NCI-H1092 (cell line): ENCODE data around the gene ZNF683.

ENCODE experiments used
- DNase-seq: peaks from one replicate; lab custom pipeline; 2025; lab: John Stamatoyannopoulos, UW

The ZNF683 gene

GRCh38 chr1:26358411-26359384 lies 13.9 kb downstream of the ZNF683 start:
- no peak for DNase-seq

DNA sequence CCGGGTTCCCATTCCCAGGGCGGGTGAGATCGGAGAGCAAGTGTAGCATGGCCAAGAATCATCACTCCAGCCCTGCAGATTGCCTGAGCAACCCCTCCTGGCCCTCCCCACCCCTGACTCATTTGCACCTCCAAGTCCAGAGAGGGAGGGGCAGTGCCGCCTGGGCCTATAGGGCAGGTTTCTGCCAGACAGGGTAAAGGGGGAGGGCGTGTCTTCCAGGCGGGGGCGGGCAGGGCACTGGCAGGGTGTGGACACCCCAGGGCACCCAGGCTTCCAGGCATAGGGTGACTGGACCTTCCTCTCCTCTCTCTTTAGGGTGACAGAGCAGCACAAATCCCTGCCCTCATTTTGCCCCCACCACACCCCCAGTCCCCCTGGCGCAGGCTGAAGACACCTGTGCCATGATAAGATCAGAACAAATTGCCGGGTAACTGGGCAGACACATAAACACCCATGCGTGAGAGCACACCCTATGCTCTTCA lies 15.4 kb downstream of the ZNF683 start:
- no peak for DNase-seq

DNA sequence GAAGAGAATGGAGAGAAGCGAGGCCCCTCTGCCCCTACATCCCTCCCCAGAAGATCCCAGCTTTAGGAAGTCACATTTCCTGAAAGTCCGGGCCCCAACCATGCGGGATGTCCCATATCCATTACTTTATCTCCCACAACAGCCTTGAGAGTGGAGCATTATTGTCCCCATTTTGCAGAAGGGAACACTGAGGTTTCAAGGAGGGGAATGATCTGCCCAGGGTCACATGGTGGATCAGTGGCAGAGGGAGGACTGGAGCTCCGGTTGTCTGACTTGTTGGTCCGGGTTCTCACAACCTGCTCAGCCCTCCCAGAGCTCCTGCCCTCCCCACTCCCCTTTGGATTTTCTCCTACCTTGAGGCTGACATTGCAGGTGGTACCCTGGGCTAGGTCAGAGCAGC lies 16.4 kb downstream of the ZNF683 start:
- no peak for DNase-seq

- DNase-seq, result no peak
Measured at GRCh38 chr1:26354972-26355371, 17.6 kb downstream of the ZNF683 start.

DNA sequence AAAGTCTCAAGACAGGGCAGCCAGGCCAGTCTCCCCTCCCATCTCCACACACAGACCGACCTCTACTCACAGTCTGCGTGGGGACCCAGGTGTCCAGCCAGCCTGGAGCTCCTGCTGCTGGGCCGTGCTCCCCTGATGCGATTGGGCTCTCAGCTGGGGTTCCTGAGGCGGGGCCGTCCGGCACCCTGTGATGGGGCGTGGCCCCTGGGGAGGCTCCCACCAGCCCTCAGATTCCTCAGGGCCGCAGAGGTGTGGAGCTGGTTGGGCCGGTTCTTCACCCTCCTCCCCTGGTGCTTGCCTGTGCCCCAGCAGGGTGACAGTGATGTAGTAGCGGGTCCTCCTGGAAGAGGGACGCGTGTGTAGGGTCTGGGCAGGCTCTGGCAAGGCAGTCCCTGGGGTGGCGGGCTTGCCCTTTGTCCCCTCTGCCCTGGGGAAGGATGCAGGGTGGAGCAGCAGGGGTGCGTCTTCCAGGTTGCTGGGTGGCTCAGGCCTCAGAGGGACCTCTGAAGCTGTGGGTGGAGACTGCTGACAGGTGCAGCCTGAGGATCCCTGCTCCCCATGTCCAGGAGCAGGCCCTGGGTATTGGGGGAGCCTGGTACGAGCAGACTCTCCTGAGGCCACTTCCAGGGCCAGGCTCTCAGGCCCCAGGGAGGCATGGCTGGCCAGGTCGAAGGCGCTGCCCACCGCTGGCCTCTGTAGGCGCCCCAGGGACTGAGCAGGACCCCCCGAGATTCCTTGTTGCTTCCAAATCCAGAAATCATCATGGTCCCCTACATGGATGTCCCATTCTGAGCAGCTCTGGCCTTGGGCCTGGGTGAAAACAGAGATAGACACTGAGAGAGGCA lies 18.4 kb downstream of the ZNF683 start, which contains the start of gene CRYBG2:
TSS of gene CRYBG2 (minus strand) at position 155 of the 845 bp plus-strand sequence. CDS start 7,473 bp downstream, outside the sequence.
- no peak for DNase-seq

DNA sequence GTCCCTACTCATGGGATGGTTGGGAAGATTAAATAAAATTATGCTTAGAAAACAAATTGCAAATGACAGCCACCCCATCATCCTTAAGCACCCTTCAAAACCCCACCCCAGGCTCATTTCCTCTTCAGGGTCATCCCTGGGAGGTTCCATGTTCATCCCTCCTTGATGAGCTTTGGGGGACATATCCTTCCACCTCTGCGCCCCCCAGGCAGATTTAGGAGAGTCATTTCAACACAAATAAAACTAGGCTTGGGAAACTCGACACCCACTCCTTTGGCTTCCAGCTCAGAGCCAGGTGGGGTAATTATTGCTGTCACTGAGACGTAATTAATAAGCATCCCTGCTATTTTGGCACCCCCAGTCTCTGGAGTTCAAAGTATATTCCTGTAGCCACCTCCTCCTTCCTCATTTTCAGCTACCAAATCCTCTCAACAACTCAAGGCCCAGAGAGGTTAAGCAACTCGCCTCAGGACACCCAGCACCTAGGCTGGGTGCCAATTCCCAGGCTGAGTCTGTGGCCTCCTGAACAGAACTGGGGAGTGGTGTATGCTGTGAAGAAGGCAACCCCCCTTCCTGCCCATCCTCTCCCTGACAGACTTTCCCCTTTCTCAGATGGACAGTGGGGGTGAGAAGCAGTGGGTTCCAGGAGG lies 19.2 kb downstream of the ZNF683 start:
- DNase-seq, result no peak

- no peak for DNase-seq
Measured at GRCh38 chr1:26352338-26352679, 20.2 kb downstream of the ZNF683 start.

- no peak for DNase-seq
Measured at GRCh38 chr1:26351590-26352337, 20.8 kb downstream of the ZNF683 start.

GRCh38 chr1:26350701-26351589 lies 21.6 kb downstream of the ZNF683 start:
- DNase-seq, result no peak

GRCh38 chr1:26350343-26350700 lies 22.2 kb downstream of the ZNF683 start:
- no peak for DNase-seq

DNA sequence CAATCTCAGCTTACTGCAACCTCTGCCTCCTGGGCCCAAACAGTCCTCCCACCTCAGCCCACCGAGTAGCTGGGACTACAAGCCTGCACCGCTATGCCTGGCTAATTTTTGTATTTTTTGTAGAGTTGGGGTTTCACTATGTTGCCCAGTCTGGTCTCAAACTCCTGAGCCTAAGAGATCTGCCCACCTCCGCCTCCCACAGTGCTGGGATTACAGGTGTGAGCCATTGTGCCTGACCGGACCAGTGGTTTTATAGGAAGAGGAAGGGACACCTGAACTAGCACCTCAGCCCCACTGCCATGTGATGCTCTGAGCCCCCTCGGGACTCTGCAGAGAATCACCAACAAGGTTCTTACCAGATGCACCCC lies 22.7 kb downstream of the ZNF683 start:
- no peak for DNase-seq

DNA sequence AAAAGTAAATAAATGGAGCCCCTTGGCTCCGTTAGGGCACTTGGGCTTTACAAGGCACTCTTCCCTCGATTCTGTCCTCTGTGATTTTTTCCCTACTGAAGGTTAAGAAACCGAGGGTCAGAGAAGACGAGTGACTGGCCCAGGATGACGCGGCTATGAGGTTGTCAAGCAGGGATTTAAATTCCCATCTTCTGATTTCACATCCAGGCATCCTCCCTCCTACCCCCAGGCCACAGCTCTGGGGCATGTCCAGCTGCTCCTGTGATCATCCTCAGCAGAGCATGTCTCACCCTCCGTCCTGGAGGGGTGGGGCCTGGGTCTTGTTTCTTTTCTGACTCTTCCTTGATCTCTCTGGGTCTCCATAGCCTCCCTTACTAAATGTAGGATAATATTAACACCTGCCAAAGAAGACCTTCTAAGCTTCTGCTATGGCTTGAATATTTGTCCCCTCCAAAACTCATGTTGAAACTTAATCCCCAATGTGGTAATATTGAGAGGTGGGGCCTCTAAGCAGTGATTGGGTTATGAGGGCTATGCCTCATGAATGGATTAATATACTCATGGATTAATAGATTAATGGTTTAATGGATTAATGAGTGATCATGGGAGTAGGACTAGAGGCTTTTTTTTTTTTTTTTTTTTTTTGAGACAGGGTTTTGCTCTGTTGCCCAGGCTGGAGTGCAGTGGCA lies 23.2 kb downstream of the ZNF683 start:
- DNase-seq, result no peak

DNA sequence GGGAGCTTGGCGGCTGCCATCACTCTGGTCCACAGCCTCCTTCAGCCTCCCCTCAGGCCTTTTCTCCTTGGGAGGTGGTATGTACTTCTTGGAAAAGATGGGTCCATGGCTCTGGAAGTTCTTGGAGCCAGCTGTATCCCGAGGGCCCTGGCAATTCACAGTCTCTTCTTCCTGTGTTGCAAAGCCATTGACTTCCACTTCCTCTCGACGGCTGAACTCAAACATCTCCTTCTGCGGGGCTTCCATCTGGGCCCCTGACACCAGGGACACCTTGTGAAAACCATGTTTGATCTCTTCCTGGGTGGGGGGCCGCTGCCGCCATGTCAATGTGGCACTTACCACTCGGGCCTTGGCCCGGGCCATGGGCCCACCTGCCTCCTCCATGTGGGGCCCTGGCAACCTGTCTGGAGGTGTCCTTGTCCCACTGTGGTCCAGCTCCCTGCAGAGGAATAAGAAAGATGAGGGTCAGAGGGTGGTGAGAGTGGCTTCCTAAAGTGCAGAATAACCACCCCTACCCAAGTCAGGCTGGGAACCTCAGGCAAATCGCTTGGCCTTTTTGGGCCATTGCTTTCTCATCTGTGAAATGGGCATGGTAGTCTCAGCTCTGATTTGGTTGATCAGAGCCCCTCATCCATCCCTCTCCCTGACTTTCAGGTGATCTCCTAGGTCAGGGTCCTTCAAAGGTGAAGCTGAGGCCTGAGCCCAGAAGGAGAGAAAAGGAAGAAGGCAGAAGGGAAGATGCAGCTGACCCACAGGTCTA lies 26.1 kb downstream of the ZNF683 start:
- no peak for DNase-seq

- no peak for DNase-seq
Measured at GRCh38 chr1:26345718-26346117, 26.8 kb downstream of the ZNF683 start.

DNA sequence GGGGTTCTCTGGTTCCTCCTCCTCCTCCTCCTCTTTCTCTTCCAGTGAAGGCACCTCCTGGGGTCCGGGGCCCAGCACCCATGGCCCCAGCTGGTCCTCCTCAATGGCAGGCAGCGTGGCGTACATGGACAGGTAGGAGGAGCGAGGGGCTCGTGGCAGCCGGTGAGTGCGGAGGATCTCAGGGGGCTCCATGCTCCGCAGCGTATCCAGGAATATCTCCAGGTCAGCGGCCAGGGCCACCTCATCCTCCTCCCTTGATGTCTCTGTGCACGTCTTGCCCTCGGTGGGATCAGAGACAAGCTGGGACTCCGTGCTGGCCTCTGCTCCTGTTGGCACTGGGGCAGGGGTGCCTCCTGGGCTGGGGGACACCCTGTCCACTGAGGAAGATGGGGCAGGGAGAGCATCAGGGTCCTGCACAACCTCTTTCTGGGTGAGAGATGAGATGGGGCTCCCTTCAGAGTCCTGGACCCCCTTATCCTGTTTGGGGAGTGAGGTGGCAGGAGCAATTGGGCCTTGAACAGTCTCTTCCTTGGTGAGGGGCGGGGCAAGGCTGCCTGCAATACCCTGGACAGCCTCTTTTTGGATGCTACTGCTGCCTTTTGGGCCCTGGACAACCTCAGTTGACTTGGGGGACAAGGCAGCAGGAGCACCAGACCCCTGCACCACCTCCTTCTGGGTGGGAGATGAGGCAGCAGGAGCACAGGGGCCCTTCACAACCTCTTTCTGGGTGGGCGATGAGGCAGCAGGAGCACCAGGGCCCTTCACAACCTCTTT lies 28.2 kb downstream of the ZNF683 start:
- DNase-seq, result no peak

DNA sequence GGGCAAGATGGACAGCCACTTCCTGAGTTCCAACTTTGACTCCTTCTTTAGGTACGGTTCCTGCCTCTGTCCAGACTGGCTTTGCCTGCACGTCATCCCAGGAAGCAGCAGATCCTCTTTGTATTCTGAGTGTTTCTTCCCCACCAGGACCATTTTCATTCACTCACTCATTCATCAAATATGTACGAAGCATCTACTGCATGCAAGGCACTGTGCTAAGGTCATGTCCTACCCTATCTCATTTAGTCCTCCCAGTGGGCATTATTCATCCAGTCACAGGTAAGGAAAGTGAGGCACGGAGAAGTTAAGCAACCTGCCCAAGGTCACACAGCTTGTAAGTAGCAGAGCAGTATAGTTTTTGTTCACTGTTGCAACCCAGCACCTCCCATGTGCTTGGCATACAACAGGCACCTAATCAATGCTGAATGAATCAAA lies 32.5 kb downstream of the ZNF683 start:
- DNase-seq, result no peak

DNA sequence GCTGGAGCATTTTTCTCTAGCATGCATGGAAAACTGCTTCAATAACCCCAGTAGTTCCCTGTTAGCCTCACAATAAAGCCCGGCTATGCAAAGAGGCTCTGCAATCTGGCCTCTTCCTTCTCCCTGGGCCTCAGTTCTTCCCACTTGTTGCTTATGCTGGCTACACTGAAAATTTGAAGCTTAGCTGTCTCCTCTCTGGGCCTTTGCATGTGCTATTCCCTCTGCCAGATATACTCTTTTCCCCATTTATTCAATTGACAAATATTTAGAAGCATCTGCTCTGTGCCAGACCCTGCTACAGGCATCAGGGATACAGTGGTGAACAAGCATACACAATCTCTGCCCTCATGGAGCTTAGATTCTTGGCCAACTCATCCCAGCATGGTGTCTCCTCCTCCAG lies 33.9 kb downstream of the ZNF683 start:
- DNase-seq, result no peak

DNA sequence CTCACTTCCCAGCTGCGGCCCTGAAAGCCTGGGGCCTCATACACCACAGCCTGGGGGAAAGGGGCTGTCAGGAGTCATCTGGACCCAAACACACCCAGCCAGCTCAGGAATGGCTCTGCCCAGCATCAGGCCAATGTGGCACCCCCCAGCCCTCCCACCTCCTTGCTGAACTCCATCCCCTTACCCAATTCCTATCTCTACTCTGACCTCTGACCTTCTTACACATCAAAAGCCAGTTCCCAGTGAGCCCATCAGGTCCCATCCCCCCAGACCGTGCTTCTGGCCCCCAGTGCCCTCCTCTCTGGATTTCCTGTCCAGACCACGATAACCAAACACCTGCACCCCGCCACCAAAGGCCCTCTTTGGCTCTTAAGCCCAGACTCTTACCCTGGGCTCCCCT lies 34.9 kb downstream of the ZNF683 start:
- no peak for DNase-seq

- DNase-seq, result no peak
Measured at GRCh38 chr1:26337206-26337535, 35.4 kb downstream of the ZNF683 start.
